Measurements from ENCODE around the gene PRKN.

DNA sequence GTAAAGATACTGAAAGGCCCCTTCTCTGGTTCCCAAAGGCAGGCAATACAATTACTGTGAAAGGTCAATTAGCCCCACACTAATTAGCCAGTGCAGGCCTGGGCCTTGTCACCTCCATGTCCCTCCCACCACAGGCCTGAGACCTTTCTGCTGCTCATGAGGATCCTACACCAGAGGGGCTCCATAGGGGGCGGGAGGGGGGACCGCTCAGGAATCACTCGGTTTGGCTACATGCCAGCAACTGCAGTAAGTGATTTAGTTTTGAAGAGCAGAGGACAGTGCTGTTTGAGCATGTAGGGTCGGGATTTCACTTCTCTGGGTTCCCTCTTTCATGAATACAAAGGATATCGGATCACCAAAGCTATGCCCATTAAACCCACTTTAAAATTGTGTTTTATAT lies 455.6 kb downstream of the PRKN start:
- TF ChIP-seq, protein P1, sequence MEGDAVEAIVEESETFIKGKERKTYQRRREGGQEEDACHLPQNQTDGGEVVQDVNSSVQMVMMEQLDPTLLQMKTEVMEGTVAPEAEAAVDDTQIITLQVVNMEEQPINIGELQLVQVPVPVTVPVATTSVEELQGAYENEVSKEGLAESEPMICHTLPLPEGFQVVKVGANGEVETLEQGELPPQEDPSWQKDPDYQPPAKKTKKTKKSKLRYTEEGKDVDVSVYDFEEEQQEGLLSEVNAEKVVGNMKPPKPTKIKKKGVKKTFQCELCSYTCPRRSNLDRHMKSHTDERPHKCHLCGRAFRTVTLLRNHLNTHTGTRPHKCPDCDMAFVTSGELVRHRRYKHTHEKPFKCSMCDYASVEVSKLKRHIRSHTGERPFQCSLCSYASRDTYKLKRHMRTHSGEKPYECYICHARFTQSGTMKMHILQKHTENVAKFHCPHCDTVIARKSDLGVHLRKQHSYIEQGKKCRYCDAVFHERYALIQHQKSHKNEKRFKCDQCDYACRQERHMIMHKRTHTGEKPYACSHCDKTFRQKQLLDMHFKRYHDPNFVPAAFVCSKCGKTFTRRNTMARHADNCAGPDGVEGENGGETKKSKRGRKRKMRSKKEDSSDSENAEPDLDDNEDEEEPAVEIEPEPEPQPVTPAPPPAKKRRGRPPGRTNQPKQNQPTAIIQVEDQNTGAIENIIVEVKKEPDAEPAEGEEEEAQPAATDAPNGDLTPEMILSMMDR (IDR thresholded peaks at IDR 0.05; ENCODE audit: low read depth, low read length) = no peak
- TF ChIP-seq, protein P2, sequence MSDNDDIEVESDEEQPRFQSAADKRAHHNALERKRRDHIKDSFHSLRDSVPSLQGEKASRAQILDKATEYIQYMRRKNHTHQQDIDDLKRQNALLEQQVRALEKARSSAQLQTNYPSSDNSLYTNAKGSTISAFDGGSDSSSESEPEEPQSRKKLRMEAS (IDR thresholded peaks at IDR 0.05; ENCODE audit: low read depth, low read length) = no peak
- TF ChIP-seq POLR2A (IDR thresholded peaks at IDR 0.05; ENCODE audit: extremely low read depth, insufficient read length) = no peak
